HepG2 (cell line): Measurements from ENCODE around the gene ASXL1. TPM values are rescaled to one million over a fixed set of nuclear protein-coding genes. Genes with fewer than 3 reads are reported as not detected.

Experiments used
- CENPT ChIP-seq: sonication (generic); formaldehyde crosslinking; IDR thresholded peaks from 2 replicates; pipeline ENCODE4 v1.8.0; 2022; ENCODE audit warnings: low read depth, mild to moderate bottlenecking, moderate library complexity, missing genetic modification reagents
- NFYB ChIP-seq: sonication (generic); formaldehyde crosslinking; IDR thresholded peaks from 2 replicates; pipeline ENCODE4 v1.4.0; 2020; ENCODE audit warnings: missing genetic modification reagents
- SP5 ChIP-seq: IDR thresholded peaks from 2 replicates; pipeline ENCODE4 v1.6.1; 2016; ENCODE audit warnings: low read depth, borderline replicate concordance
- SPEN ChIP-seq: sonication (generic); formaldehyde crosslinking; IDR thresholded peaks from 2 replicates; pipeline ENCODE4 v1.5.1; 2020; ENCODE audit warnings: low read depth, mild to moderate bottlenecking, missing genetic modification reagents
- ZFP36 ChIP-seq: fragments of 150-350 bp; IDR thresholded peaks from 2 replicates; pipeline ENCODE4 v1.6.1; 2018; ENCODE audit warnings: borderline replicate concordance, low read length, low read depth; ENCODE audit not compliant: partially characterized antibody
- ZNF124 ChIP-seq: sonication (generic); formaldehyde crosslinking; IDR thresholded peaks from 2 replicates; pipeline ENCODE4 v1.4.0; 2020; ENCODE audit warnings: missing genetic modification reagents
- ZNF44 ChIP-seq: sonication (generic); formaldehyde crosslinking; IDR thresholded peaks from 2 replicates; pipeline ENCODE4 v1.5.1; 2020; ENCODE audit warnings: mild to moderate bottlenecking, missing genetic modification reagents
- ZNF546 ChIP-seq: sonication (generic); formaldehyde crosslinking; conservative IDR thresholded peaks from 2 replicates; pipeline ENCODE4 v1.8.1; 2023; ENCODE audit warnings: mild to moderate bottlenecking, missing genetic modification reagents
- ZNF570 ChIP-seq: sonication (generic); formaldehyde crosslinking; IDR thresholded peaks from 2 replicates; pipeline ENCODE4 v1.4.0; 2020; ENCODE audit warnings: mild to moderate bottlenecking, missing genetic modification reagents, borderline replicate concordance
- ZNF746 ChIP-seq: sonication (generic); formaldehyde crosslinking; IDR thresholded peaks from 2 replicates; pipeline ENCODE4 v1.8.0; 2022; ENCODE audit warnings: mild to moderate bottlenecking, missing genetic modification reagents
- ZNF75D ChIP-seq: sonication (generic); formaldehyde crosslinking; IDR thresholded peaks from 2 replicates; pipeline ENCODE4 v1.8.1; 2023; ENCODE audit warnings: missing genetic modification reagents, mild to moderate bottlenecking, borderline replicate concordance
- ZNF879 ChIP-seq: sonication (generic); formaldehyde crosslinking; IDR thresholded peaks from 2 replicates; pipeline ENCODE4 v1.8.1; 2023; ENCODE audit warnings: missing genetic modification reagents
- polyA plus RNA-seq, 8 experiments: library from polyadenylated mRNA; depleted of rRNA in 3 of 8; stranded (reverse) in 7 of 8; unstranded in 1 of 8; fragments of >200 nt; fragmentation: Illumina TruSeq in 4 of 8; extraction: Trizol in 4 of 8; gene quantifications; 2 replicates each; pipeline versions ENCODE4 v1.2.1 to v1.2.3, GENCODE V29; 2011 to 2016; ENCODE audit warnings: low read depth in 4 of 8, missing spikeins in 1 of 8, mixed read lengths in 1 of 8; ENCODE audit not compliant: insufficient read depth in 1 of 8
- total RNA-seq, 5 experiments: library from RNA; depleted of rRNA; stranded (reverse); fragments of >200 nt; fragmentation: Illumina TruSeq; extraction: Trizol; gene quantifications; 2 replicates each; pipeline ENCODE4 v1.2.3, GENCODE V29; 2016; ENCODE audit warnings: low read depth in 1 of 5
- TF ChIP-seq, protein P1 (sequence below): sonication (generic); formaldehyde crosslinking; conservative IDR thresholded peaks from 2 replicates; pipeline ENCODE4 v1.4.0; 2020; ENCODE audit warnings: mild to moderate bottlenecking, missing genetic modification reagents, moderate library complexity
- TF ChIP-seq, protein P2 (sequence below): IDR thresholded peaks from 2 replicates; pipeline ENCODE4 v1.6.1; 2018; ENCODE audit warnings: missing genetic modification reagents, mild to moderate bottlenecking, missing compliant biosample characterization
- TF ChIP-seq, protein P3 (sequence below): conservative IDR thresholded peaks from 2 replicates; pipeline ENCODE4 v1.6.1; 2018; ENCODE audit warnings: missing genetic modification reagents
- TF ChIP-seq, protein P4 (sequence below): sonication (generic); formaldehyde crosslinking; IDR thresholded peaks from 2 replicates; pipeline ENCODE4 v1.5.0; 2020; ENCODE audit warnings: mild to moderate bottlenecking, missing genetic modification reagents, borderline replicate concordance
- TF ChIP-seq, protein P5 (sequence below): sonication (generic); formaldehyde crosslinking; IDR thresholded peaks from 2 replicates; pipeline ENCODE4 v1.5.1; 2020; ENCODE audit warnings: missing genetic modification reagents, mild to moderate bottlenecking, borderline replicate concordance

The ASXL1 gene
- total and polyA plus RNA-seq, 2 of the 13 experiments (the other 11 are each of a cell fraction or from before 2014, with no cell fraction given), result 62.1 to 74.8 TPM

DNA sequence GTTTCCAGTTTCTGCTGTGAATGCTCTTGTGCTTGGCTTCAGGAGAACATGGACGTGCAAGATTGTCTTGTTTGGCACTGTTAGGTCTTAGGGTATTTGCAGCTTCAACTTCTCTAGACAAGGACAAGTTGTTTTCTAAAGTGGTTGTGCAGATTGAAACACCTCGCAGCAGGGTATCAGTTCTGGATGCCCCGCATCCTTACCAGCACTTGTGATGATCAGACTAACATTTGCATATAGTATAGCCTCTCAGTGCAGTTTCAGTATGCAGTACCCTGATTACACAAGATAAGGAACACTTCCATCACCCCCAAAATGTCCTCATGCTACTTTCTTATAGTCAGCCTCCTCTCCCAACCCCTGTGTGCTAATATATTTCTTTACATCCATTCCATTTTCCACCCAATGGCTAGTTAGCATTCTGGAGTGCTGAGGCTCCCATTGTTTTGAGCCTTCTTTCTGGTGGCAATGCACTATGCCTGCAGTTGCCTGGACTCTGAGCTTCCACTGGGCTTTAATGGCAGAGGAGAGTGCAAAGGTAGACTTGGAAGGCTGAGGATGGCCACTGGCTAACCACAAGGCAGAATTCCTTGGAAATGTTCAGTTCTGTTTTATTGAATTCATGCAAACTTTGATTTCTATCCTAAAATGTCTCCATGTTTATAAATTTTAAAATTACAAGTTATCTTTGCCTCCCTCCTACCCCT, 45.3 kb upstream of the ASXL1 start (continued):
- TF ChIP-seq, protein P1, sequence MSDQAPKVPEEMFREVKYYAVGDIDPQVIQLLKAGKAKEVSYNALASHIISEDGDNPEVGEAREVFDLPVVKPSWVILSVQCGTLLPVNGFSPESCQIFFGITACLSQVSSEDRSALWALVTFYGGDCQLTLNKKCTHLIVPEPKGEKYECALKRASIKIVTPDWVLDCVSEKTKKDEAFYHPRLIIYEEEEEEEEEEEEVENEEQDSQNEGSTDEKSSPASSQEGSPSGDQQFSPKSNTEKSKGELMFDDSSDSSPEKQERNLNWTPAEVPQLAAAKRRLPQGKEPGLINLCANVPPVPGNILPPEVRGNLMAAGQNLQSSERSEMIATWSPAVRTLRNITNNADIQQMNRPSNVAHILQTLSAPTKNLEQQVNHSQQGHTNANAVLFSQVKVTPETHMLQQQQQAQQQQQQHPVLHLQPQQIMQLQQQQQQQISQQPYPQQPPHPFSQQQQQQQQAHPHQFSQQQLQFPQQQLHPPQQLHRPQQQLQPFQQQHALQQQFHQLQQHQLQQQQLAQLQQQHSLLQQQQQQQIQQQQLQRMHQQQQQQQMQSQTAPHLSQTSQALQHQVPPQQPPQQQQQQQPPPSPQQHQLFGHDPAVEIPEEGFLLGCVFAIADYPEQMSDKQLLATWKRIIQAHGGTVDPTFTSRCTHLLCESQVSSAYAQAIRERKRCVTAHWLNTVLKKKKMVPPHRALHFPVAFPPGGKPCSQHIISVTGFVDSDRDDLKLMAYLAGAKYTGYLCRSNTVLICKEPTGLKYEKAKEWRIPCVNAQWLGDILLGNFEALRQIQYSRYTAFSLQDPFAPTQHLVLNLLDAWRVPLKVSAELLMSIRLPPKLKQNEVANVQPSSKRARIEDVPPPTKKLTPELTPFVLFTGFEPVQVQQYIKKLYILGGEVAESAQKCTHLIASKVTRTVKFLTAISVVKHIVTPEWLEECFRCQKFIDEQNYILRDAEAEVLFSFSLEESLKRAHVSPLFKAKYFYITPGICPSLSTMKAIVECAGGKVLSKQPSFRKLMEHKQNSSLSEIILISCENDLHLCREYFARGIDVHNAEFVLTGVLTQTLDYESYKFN (CRISPR knock-in tag), result peak; percentile 59; the same call in 1 of the 2 replicates
- TF ChIP-seq, protein P2, sequence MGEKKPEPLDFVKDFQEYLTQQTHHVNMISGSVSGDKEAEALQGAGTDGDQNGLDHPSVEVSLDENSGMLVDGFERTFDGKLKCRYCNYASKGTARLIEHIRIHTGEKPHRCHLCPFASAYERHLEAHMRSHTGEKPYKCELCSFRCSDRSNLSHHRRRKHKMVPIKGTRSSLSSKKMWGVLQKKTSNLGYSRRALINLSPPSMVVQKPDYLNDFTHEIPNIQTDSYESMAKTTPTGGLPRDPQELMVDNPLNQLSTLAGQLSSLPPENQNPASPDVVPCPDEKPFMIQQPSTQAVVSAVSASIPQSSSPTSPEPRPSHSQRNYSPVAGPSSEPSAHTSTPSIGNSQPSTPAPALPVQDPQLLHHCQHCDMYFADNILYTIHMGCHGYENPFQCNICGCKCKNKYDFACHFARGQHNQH (CRISPR knock-in tag), result peak; percentile 26; the same call in 1 of the 2 replicates
- no peak for TF ChIP-seq ZNF124 (CRISPR knock-in tag)
- TF ChIP-seq ZNF570 (CRISPR knock-in tag), result no peak
- TF ChIP-seq ZNF746 (CRISPR knock-in tag), result no peak
- no peak for TF ChIP-seq NFYB (CRISPR knock-in tag)
- TF ChIP-seq, protein P3, sequence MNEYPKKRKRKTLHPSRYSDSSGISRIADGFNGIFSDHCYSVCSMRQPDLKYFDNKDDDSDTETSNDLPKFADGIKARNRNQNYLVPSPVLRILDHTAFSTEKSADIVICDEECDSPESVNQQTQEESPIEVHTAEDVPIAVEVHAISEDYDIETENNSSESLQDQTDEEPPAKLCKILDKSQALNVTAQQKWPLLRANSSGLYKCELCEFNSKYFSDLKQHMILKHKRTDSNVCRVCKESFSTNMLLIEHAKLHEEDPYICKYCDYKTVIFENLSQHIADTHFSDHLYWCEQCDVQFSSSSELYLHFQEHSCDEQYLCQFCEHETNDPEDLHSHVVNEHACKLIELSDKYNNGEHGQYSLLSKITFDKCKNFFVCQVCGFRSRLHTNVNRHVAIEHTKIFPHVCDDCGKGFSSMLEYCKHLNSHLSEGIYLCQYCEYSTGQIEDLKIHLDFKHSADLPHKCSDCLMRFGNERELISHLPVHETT (CRISPR knock-in tag), result no peak
- TF ChIP-seq, protein P4, sequence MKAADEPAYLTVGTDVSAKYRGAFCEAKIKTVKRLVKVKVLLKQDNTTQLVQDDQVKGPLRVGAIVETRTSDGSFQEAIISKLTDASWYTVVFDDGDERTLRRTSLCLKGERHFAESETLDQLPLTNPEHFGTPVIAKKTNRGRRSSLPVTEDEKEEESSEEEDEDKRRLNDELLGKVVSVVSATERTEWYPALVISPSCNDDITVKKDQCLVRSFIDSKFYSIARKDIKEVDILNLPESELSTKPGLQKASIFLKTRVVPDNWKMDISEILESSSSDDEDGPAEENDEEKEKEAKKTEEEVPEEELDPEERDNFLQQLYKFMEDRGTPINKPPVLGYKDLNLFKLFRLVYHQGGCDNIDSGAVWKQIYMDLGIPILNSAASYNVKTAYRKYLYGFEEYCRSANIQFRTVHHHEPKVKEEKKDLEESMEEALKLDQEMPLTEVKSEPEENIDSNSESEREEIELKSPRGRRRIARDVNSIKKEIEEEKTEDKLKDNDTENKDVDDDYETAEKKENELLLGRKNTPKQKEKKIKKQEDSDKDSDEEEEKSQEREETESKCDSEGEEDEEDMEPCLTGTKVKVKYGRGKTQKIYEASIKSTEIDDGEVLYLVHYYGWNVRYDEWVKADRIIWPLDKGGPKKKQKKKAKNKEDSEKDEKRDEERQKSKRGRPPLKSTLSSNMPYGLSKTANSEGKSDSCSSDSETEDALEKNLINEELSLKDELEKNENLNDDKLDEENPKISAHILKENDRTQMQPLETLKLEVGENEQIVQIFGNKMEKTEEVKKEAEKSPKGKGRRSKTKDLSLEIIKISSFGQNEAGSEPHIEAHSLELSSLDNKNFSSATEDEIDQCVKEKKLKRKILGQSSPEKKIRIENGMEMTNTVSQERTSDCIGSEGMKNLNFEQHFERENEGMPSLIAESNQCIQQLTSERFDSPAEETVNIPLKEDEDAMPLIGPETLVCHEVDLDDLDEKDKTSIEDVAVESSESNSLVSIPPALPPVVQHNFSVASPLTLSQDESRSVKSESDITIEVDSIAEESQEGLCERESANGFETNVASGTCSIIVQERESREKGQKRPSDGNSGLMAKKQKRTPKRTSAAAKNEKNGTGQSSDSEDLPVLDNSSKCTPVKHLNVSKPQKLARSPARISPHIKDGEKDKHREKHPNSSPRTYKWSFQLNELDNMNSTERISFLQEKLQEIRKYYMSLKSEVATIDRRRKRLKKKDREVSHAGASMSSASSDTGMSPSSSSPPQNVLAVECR (CRISPR knock-in tag), result no peak
- TF ChIP-seq, protein P5, sequence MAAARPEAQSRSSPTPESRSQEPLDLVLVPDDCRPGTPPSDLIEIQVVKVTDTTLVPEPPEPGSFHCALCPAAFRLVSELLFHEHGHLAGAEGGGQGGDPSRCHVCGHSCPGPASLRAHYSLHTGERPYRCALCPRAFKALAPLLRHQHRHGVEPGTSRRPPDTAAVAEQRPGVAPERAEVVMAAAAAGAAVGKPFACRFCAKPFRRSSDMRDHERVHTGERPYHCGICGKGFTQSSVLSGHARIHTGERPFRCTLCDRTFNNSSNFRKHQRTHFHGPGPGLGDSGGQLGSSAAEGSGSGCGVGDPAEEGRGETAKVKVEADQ (CRISPR knock-in tag), result 0 out of 2 replicates have a peak, but pooled peaks have one; percentile 63
- no peak for TF ChIP-seq ZNF879 (CRISPR knock-in tag)
- no peak for TF ChIP-seq CENPT (CRISPR knock-in tag)
- TF ChIP-seq ZNF44, result peak; percentile 16; the same call in 1 of the 2 replicates
- TF ChIP-seq ZNF75D (CRISPR knock-in tag), result no peak
- no peak for TF ChIP-seq SP5 (CRISPR knock-in tag)
- 0 out of 2 replicates have a peak, but pooled peaks have one; percentile 16 for TF ChIP-seq ZNF546
- TF ChIP-seq ZFP36, result no peak
- TF ChIP-seq SPEN (CRISPR knock-in tag), result no peak
